ENCODE measurements around the gene IQCH. TPM values are rescaled to one million over a fixed set of nuclear protein-coding genes. Genes with fewer than 3 reads are reported as not detected.
A peak's percentile ranks its signal among the peaks of the same experiment; 100 is the strongest.

IQCH gene
- total RNA-seq, 2 donors from 2014 or later = 0.52 to 0.83 TPM

DNA sequence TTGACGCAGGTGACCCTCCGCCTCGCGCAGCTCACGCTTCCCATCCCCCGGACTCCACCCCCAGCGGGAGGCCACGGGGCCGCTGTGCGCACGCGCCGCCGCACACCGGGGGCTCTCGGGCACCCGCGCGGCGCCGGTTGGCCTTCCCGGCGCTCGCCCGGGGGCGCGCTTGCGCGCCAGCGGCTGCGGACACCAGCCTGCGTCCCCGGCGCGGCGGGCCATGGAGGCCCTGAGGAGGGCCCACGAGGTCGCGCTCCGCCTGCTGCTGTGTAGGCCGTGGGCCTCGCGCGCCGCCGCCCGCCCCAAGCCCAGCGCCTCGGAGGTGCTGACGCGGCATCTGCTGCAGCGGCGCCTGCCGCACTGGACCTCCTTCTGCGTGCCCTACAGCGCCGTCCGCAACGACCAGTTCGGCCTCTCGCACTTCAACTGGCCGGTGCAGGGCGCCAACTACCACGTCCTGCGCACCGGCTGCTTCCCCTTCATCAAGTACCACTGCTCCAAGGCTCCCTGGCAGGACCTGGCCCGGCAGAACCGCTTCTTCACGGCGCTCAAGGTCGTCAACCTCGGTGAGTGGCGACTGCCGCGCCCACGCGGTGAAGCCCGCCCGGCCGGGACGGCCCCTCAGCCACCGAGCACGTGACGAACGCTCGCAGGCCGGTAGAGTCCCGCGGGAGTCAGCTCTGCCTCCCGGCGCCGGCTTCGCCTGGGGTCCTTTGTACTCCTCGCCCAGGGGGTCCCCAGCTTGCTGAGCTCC lies 266.6 kb downstream of the IQCH start, which contains the start of gene C15orf61:
Gene C15orf61 (plus strand): TSS at position 103 of the 754 bp plus-strand sequence. CDS start 118 bp downstream, at position 221.
- H3K4me3 ChIP-seq = peak within 1 kb of the TSS; percentile 73 to 90
- TF ChIP-seq, protein P1, sequence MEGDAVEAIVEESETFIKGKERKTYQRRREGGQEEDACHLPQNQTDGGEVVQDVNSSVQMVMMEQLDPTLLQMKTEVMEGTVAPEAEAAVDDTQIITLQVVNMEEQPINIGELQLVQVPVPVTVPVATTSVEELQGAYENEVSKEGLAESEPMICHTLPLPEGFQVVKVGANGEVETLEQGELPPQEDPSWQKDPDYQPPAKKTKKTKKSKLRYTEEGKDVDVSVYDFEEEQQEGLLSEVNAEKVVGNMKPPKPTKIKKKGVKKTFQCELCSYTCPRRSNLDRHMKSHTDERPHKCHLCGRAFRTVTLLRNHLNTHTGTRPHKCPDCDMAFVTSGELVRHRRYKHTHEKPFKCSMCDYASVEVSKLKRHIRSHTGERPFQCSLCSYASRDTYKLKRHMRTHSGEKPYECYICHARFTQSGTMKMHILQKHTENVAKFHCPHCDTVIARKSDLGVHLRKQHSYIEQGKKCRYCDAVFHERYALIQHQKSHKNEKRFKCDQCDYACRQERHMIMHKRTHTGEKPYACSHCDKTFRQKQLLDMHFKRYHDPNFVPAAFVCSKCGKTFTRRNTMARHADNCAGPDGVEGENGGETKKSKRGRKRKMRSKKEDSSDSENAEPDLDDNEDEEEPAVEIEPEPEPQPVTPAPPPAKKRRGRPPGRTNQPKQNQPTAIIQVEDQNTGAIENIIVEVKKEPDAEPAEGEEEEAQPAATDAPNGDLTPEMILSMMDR (IDR thresholded peaks at IDR 0.05) = peak in 1 of 2 donors; percentile 15
- DNase-seq (ENCODE audit: low spot score) = peak; percentile 69
- H3K27ac ChIP-seq = peak within 1 kb of the TSS; percentile 97 to 98
- no peaks in the 10 kb centered on the region for H3K27me3 ChIP-seq
- no peaks in the 10 kb centered on the region for H3K9me3 ChIP-seq
- H3K4me1 ChIP-seq = peaks cover 0 to 31% of the 10 kb centered on the region in 2 donors
- H3K36me3 ChIP-seq = no peaks in the 10 kb centered on the region

DNA sequence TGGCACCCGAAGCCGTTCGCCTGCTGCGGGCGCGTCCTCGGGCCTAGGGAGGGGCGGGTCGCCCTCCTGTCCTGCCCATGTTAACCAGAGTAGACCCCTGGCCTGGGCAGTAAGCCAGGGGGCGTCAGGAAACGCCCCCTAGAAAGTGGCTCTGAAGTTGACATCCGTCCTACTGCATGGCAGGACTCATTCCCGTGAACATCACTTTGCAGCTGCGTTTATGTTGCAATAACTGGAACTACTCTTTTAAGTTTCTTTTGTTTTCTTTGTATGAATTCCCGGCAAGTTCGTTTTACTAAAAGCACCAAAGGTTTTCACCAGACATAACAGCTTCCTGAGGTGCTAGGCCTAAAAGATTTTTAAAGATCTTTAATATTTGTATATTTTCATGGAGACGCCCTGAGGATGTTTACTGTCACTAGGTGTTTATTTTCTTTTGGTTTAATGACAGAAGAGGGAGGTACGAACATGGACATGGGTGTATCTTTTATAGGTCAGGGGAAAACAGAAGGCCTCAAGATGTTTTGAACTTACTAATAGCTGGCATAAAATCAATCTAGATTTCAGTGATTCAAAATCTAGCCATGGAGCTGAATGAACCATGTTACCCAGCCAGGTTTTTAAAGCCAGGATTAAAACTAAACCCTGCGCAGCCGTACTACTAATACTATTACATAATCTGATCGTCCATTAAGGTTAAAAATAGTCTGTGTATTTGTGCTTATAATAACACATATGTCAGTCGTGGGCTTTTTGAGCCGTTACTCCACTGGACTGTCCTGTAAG lies 267.4 kb downstream of the IQCH start:
- Histone ChIP-seq H3K4me1 (peaks cover 0 to 31% of the 10 kb centered on the region in 2 donors), H3K36me3 (peaks cover under 1% of the 10 kb centered on the region), H3K4me3 (peak overlapping the region; percentile 73 to 90), H3K9me3 (no peaks in the 10 kb centered on the region), H3K27me3 (no peaks in the 10 kb centered on the region), H3K27ac (peak overlapping the region; percentile 97 to 98)
- TF ChIP-seq, protein P1 (IDR thresholded peaks at IDR 0.05) = no peak
- DNase-seq (ENCODE audit: low spot score) = no peak

DNA sequence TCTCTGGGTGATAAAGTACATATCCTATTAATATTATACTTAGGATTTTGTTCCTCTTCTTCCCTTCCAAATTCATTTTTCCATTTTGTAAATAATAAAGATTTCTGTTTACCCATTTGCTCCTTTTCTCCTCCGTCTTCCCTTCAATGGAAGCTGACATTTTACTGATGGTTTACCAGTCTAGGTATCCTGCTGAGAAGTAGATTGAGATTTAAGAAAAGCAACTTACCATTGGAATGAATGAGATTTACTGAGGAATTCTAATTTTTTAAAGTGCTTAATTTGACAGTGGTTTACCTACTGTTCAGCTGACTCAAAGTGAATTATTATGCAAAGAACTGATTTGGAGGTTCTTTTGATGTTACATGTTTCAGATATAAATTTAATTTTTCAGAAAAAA lies 268.7 kb downstream of the IQCH start:
- Histone ChIP-seq H3K4me3 (no peak overlapping the region), H3K4me1 (peaks cover 0 to 31% of the 10 kb centered on the region in 2 donors), H3K9me3 (no peaks in the 10 kb centered on the region), H3K36me3 (peaks cover 7% of the 10 kb centered on the region), H3K27ac (peak overlapping the region in 1 of 2 donors; percentile 97), H3K27me3 (no peaks in the 10 kb centered on the region)
- no peak for DNase-seq (ENCODE audit: low spot score)
- TF ChIP-seq, protein P1 (IDR thresholded peaks at IDR 0.05) = no peak

DNA sequence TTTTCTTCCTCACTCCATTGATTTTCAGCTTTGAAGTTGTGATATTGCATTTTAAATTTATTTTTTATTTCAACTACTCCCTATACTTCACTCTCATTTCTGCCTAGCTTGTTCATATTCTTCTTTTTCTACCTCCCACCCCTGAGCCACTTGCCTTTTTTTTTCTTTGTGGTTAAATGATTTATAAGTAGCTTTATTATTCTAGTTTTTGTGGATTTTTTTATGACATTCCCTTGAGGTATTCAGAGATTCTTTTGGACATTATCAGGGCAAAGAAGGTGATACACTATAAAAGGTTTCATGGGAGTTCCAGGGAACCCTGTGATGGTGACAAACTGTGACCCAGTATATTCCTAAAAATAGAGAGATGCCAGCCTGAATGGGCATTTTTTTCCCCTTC lies 269.6 kb downstream of the IQCH start:
- no peak for DNase-seq (ENCODE audit: low spot score)
- H3K4me1 ChIP-seq = peaks cover 0 to 31% of the 10 kb centered on the region in 2 donors
- H3K4me3 ChIP-seq = no peak overlapping the region
- no peaks in the 10 kb centered on the region for H3K27me3 ChIP-seq
- H3K27ac ChIP-seq = no peak overlapping the region
- no peaks in the 10 kb centered on the region for H3K9me3 ChIP-seq
- peaks cover 7% of the 10 kb centered on the region for H3K36me3 ChIP-seq
- TF ChIP-seq, protein P1 (IDR thresholded peaks at IDR 0.05) = no peak

DNA sequence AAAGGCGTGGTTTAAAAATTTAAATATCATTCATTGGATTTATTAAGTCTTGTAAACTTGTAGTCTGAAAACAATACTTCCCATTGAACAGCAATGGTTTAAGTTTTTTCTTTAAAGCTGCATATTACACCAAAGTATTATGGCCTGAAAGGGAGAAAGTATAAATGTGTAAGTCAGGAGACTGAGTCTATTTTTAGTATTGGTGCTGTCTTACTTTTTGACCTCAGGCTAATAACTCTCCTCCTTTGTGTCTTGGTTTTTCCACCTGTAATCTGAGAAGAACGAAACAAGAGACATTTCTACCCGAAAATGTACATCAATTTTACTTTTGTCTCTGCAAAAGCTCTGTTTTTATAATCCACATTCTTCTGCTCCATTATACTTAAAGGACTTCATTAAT lies 273.9 kb downstream of the IQCH start:
- H3K4me3 ChIP-seq = no peak overlapping the region
- no peak for DNase-seq (ENCODE audit: low spot score)
- H3K27me3 ChIP-seq = no peaks in the 10 kb centered on the region
- TF ChIP-seq, protein P1 (IDR thresholded peaks at IDR 0.05) = no peak
- H3K36me3 ChIP-seq = peaks cover 7% of the 10 kb centered on the region
- H3K4me1 ChIP-seq = peaks cover 0 to 11% of the 10 kb centered on the region in 2 donors
- H3K27ac ChIP-seq = no peak overlapping the region
- H3K9me3 ChIP-seq = no peaks in the 10 kb centered on the region

Measured in right atrium auricular region (tissue), 2 donors.